NCI-H460 (cell line): Measurements from ENCODE around the gene TAS2R4. TPM values are rescaled to one million over a fixed set of nuclear protein-coding genes. Genes with fewer than 3 reads are reported as not detected.
"Not testable (repeated sequence)": the region's sequence is repeated elsewhere in the genome, so short reads cannot be mapped to it uniquely, and the experiment has no call there.

ENCODE experiments used
- DNase-seq: peaks from one replicate; pipeline ENCODE4 v3.0.0-alpha.2; 2016; ENCODE audit warnings: low read depth; ENCODE audit errors: extremely low read depth
- small RNA-seq, 2 experiments: library from RNA; depleted of rRNA; stranded (forward); fragments of <200 nt; gene quantifications; one replicate each; pipeline ENCODE3, GENCODE V24; 2014
- total RNA-seq: library from RNA; depleted of rRNA; stranded (reverse); fragments of >200 nt; shearing (Covaris generic); gene quantifications from 2 replicates; pipeline ENCODE4 v1.2.3, GENCODE V29; 2014; rRNA removed

Gene TAS2R4
- total RNA-seq, 1 experiment from 2014 or later: 1.3 TPM

GRCh38 chr7:141822432-141822831, 46.0 kb downstream of the TAS2R4 start:
- DNase-seq: not testable (repeated sequence)

Small RNAs within 50 kb of the gene (small RNA-seq; reads per million reads assigned to genes)
- 0 reads per million in 2 experiments for gene RNU1-82P

Other genes with a start within 250 kb of the TAS2R4 start
- gene AGK, start 225.3 kb upstream of the TAS2R4 start, total RNA-seq: 65.2 and 69.3 TPM in 2 replicates
- gene DENND11, start 74.5 kb upstream of the TAS2R4 start, total RNA-seq: 9.2 and 11.5 TPM in 2 replicates
- 0.27 TPM in 1 of 2 replicates, not detected in the other for gene WEE2, start 68.3 kb upstream of the TAS2R4 start, total RNA-seq
- 360 and 362 TPM in 2 replicates for gene SSBP1, start 38.3 kb upstream of the TAS2R4 start, total RNA-seq
- gene TAS2R3, start 12.6 kb upstream of the TAS2R4 start, total RNA-seq: 0.78 and 0.84 TPM in 2 replicates
- gene TAS2R5, start 13.5 kb downstream of the TAS2R4 start, total RNA-seq: 0.50 and 0.66 TPM in 2 replicates
- gene PRSS37, start 64.8 kb downstream of the TAS2R4 start, total RNA-seq: not detected in 2 replicates
- gene OR9A4, start 139.7 kb downstream of the TAS2R4 start, total RNA-seq: not detected in 2 replicates
- gene CLEC5A, start 170.3 kb downstream of the TAS2R4 start, total RNA-seq: not detected in 2 replicates
- gene TAS2R38, start 197.1 kb downstream of the TAS2R4 start, total RNA-seq: not detected in 2 replicates
- gene MGAM, start 219.2 kb downstream of the TAS2R4 start, total RNA-seq: not detected in 2 replicates